Endodermal cell (in vitro differentiated cells): ENCODE results near the gene NR2F2. TPM values are rescaled to one million over a fixed set of nuclear protein-coding genes. Genes with fewer than 3 reads are reported as not detected.

Experiments used
- DNase-seq: peaks from one replicate; pipeline ENCODE4 v3.0.0-alpha.2; 2017
- H3K27ac ChIP-seq: 2 replicates; pipeline ENCODE4 v1.5.1; 2013; ENCODE audit warnings: mild to moderate bottlenecking, low read depth, low read length, moderate library complexity
- H3K27me3 ChIP-seq: 2 replicates; pipeline ENCODE4 v1.6.1; 2013; ENCODE audit warnings: mild to moderate bottlenecking, low read length, moderate library complexity; ENCODE audit not compliant: insufficient read depth, control insufficient read depth, poor library complexity, severe bottlenecking
- H3K36me3 ChIP-seq: 2 replicates; pipeline ENCODE4 v1.7.0; 2013; ENCODE audit warnings: mild to moderate bottlenecking, low read length, moderate library complexity; ENCODE audit not compliant: control insufficient read depth, insufficient read depth
- H3K4me1 ChIP-seq: one replicate; pipeline ENCODE4 v1.7.0; 2013; ENCODE audit warnings: low read length; ENCODE audit not compliant: control insufficient read depth, insufficient read depth
- H3K4me3 ChIP-seq: 2 replicates; pipeline ENCODE4 v1.5.1; 2013; ENCODE audit warnings: mild to moderate bottlenecking, low read length, moderate library complexity
- H3K9ac ChIP-seq: 2 replicates; pipeline ENCODE4 v1.6.1; 2013; ENCODE audit warnings: mild to moderate bottlenecking, low read length, moderate library complexity; ENCODE audit not compliant: poor library complexity, severe bottlenecking; ENCODE audit errors: extremely low read depth
- H3K9me3 ChIP-seq: 2 replicates; pipeline ENCODE4 v1.6.1; 2013; ENCODE audit warnings: mild to moderate bottlenecking, low read length, moderate library complexity; ENCODE audit not compliant: control insufficient read depth
- H3K27ac Mint-ChIP-seq: 2 replicates; pipeline ENCODE4 v1.8.0; 2020; ENCODE audit warnings: mixed read lengths
- H3K27me3 Mint-ChIP-seq: 2 replicates; pipeline ENCODE4 v1.8.0; 2021; ENCODE audit warnings: mild to moderate bottlenecking, mixed read lengths; ENCODE audit not compliant: insufficient read depth
- H3K36me3 Mint-ChIP-seq: 2 replicates; pipeline ENCODE4 v1.8.0; 2020; ENCODE audit warnings: low read depth, mixed read lengths
- H3K4me1 Mint-ChIP-seq: 2 replicates; pipeline ENCODE4 v1.8.0; 2020; ENCODE audit warnings: mixed read lengths
- H3K4me3 Mint-ChIP-seq: 2 replicates; pipeline ENCODE4 v1.8.0; 2020; ENCODE audit warnings: mild to moderate bottlenecking, moderate library complexity, mixed read lengths
- H3K9me3 Mint-ChIP-seq: 2 replicates; pipeline ENCODE4 v1.8.0; 2020; ENCODE audit warnings: mild to moderate bottlenecking, mixed read lengths
- WGBS, 2 experiments: methylation state at CpG; one replicate each; pipeline versions ENCODE4 v1.1.5 to v1.1.7; 2013; ENCODE audit warnings: missing lambda C conversion rate in 2 of 2, mixed read lengths in 1 of 2; ENCODE audit not compliant: insufficient coverage in 1 of 2, insufficient read length in 1 of 2; 5-methylcytosine and 5-hydroxymethylcytosine counted together
- total RNA-seq, 2 donors: library from RNA; stranded (reverse); fragmentation: NEBNext Ultra II Directional in 1 of 2; extraction: Animal tissue kit (Norgen Biotek cat#: 25700) in 1 of 2; gene quantifications; 2 replicates in 1 of 2; 3 replicates in 1 of 2; pipeline ENCODE4 v1.2.1, GENCODE V29; 2021
- TF ChIP-seq, protein P1 (sequence below): fragments of 200-600 bp; sonication (generic); conservative IDR thresholded peaks from 2 replicates; pipeline ENCODE4 v1.5.0; 2021; ENCODE audit warnings: antibody characterized with exemption, mild to moderate bottlenecking

Gene NR2F2
- total RNA-seq, 2 donors from 2014 or later, result 0.73 to 3.3 TPM

GRCh38 chr15:96355568-96356187 is 25.2 kb downstream of the NR2F2 start:
- peaks cover 34% of the 10 kb centered on the region for H3K27me3 Mint-ChIP-seq
- H3K4me3 ChIP-seq, result no peak overlapping the region
- peaks cover 16% of the 10 kb centered on the region for H3K4me1 Mint-ChIP-seq

GRCh38 chr15:96356494-96357455 is 26.3 kb downstream of the NR2F2 start:
- H3K4me1 Mint-ChIP-seq, result peaks cover 17% of the 10 kb centered on the region
- no peak overlapping the region for H3K27ac Mint-ChIP-seq
- Histone ChIP-seq H3K27ac (no peak overlapping the region), H3K9ac (no peak overlapping the region), H3K27me3 (peaks cover 100% of the 10 kb centered on the region), H3K9me3 (no peaks in the 10 kb centered on the region), H3K4me1 (peaks cover 5% of the 10 kb centered on the region), H3K4me3 (peak overlapping the region; percentile 68), H3K36me3 (no peaks in the 10 kb centered on the region)
- no peaks in the 10 kb centered on the region for H3K9me3 Mint-ChIP-seq
- WGBS, 2 experiments, result 1% methylated on average over 18 to 67 of the region's 67 CpGs
- no peaks in the 10 kb centered on the region for H3K36me3 Mint-ChIP-seq
- H3K4me3 Mint-ChIP-seq, result peak overlapping the region; percentile 55
- DNase-seq, result peak; percentile 92
- TF ChIP-seq, protein P1, sequence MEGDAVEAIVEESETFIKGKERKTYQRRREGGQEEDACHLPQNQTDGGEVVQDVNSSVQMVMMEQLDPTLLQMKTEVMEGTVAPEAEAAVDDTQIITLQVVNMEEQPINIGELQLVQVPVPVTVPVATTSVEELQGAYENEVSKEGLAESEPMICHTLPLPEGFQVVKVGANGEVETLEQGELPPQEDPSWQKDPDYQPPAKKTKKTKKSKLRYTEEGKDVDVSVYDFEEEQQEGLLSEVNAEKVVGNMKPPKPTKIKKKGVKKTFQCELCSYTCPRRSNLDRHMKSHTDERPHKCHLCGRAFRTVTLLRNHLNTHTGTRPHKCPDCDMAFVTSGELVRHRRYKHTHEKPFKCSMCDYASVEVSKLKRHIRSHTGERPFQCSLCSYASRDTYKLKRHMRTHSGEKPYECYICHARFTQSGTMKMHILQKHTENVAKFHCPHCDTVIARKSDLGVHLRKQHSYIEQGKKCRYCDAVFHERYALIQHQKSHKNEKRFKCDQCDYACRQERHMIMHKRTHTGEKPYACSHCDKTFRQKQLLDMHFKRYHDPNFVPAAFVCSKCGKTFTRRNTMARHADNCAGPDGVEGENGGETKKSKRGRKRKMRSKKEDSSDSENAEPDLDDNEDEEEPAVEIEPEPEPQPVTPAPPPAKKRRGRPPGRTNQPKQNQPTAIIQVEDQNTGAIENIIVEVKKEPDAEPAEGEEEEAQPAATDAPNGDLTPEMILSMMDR, result peak; percentile 99
- H3K27me3 Mint-ChIP-seq, result peaks cover 23% of the 10 kb centered on the region

More at GRCh38 chr15:96355568-96356187, 25.2 kb downstream of the NR2F2 start:
- DNase-seq, result no peak
- H3K36me3 ChIP-seq, result no peaks in the 10 kb centered on the region
- no peak overlapping the region for H3K27ac ChIP-seq
- 19 to 25% methylated on average over 2 to 7 of the region's 7 CpGs for WGBS, 2 experiments
- TF ChIP-seq, protein P1, result no peak
- no peak overlapping the region for H3K4me3 Mint-ChIP-seq
- H3K9me3 ChIP-seq, result no peaks in the 10 kb centered on the region
- H3K4me1 ChIP-seq, result peaks cover 5% of the 10 kb centered on the region
- H3K36me3 Mint-ChIP-seq, result no peaks in the 10 kb centered on the region
- H3K27ac Mint-ChIP-seq, result no peak overlapping the region
- no peaks in the 10 kb centered on the region for H3K9me3 Mint-ChIP-seq
- no peak overlapping the region for H3K9ac ChIP-seq
- H3K27me3 ChIP-seq, result peaks cover 100% of the 10 kb centered on the region

- TF ChIP-seq, protein P1, result no peak
- no peak overlapping the region for H3K27ac ChIP-seq
- H3K9ac ChIP-seq, result no peak overlapping the region
- Mint-ChIP-seq H3K4me1 (peaks cover 14% of the 10 kb centered on the region), H3K27ac (no peak overlapping the region), H3K4me3 (peak overlapping the region; percentile 55), H3K9me3 (no peaks in the 10 kb centered on the region), H3K36me3 (no peaks in the 10 kb centered on the region), H3K27me3 (peaks cover 9% of the 10 kb centered on the region)
- H3K9me3 ChIP-seq, result no peaks in the 10 kb centered on the region
- H3K4me3 ChIP-seq, result no peak overlapping the region
- WGBS, 2 experiments, result 10 to 12% methylated on average over 20 to 31 of the region's 31 CpGs
- DNase-seq, result peak; percentile 57
- peaks cover 12% of the 10 kb centered on the region for H3K4me1 ChIP-seq
- H3K36me3 ChIP-seq, result no peaks in the 10 kb centered on the region
- peaks cover 100% of the 10 kb centered on the region for H3K27me3 ChIP-seq
Observed at GRCh38 chr15:96358001-96358801, 27.7 kb downstream of the NR2F2 start.
